Stimulated activated CD8-positive, alpha-beta memory T cell treated with anti-CD3 and anti-CD28 coated beads, Interleukin-4, amount 100 ng/mL, for 48 hours (primary cell): Measurements from ENCODE around the gene TPP1.

Source experiments
- DNase-seq: peaks from one replicate; pipeline ENCODE4 v3.0.0-alpha.2; 2020

The TPP1 gene

GRCh38 chr11:6626971-6627761 lies 7.9 kb upstream of the TPP1 start:
- no peak for DNase-seq

- DNase-seq: no peak
Observed at GRCh38 chr11:6625832-6626420, 6.7 kb upstream of the TPP1 start.

- DNase-seq: no peak
Observed at GRCh38 chr11:6625156-6625831, 6.1 kb upstream of the TPP1 start.

GRCh38 chr11:6623391-6624363 lies 4.5 kb upstream of the TPP1 start:
- DNase-seq: no peak

GRCh38 chr11:6622261-6623171 lies 3.3 kb upstream of the TPP1 start:
- DNase-seq: no peak

GRCh38 chr11:6621711-6622211 lies 2.5 kb upstream of the TPP1 start:
- DNase-seq: no peak

GRCh38 chr11:6620636-6621035 lies 1.4 kb upstream of the TPP1 start:
- DNase-seq: no peak

GRCh38 chr11:6618117-6619003 lies 862 bp downstream of the TPP1 start:
- DNase-seq: peak; percentile 62

GRCh38 chr11:6617315-6617781 lies 1.9 kb downstream of the TPP1 start:
- DNase-seq: no peak

GRCh38 chr11:6616596-6617250 lies 2.5 kb downstream of the TPP1 start:
- DNase-seq: no peak

- no peak for DNase-seq
Observed at GRCh38 chr11:6615882-6616585, 3.2 kb downstream of the TPP1 start.

- no peak for DNase-seq
Observed at GRCh38 chr11:6615046-6615445, 4.2 kb downstream of the TPP1 start.

GRCh38 chr11:6614446-6614845 lies 4.8 kb downstream of the TPP1 start:
- no peak for DNase-seq

- DNase-seq: no peak
Observed at GRCh38 chr11:6613496-6613895, 5.7 kb downstream of the TPP1 start.

GRCh38 chr11:6612213-6613041 lies 6.8 kb downstream of the TPP1 start, which contains the start of gene TAF10:
TAF10 (minus strand) TSS chr11:6612216; CDS start chr11:6612189, 27 bp downstream.
- DNase-seq: peak; percentile 97

- no peak for DNase-seq
Observed at GRCh38 chr11:6611963-6612212, 7.3 kb downstream of the TPP1 start.

GRCh38 chr11:6611092-6611962 lies 7.9 kb downstream of the TPP1 start:
- peak; percentile 55 for DNase-seq
